RCC 7860 (cell line): ENCODE data around the gene NTM.
"Not testable (repeated sequence)": the region's sequence is repeated elsewhere in the genome, so short reads cannot be mapped to it uniquely, and the experiment has no call there.

Experiments
- DNase-seq: peaks from one replicate; pipeline ENCODE4 v3.0.0-alpha.2; 2015; ENCODE audit warnings: low spot score
- FAIRE-seq: peaks from 2 replicates; lab custom pipeline; 2012; peaks lifted over from hg19 to GRCh38; lab: Jason Lieb, UNC

NTM gene

GRCh38 chr11:132049205-132049604, 678.8 kb downstream of the NTM start:
- DNase-seq: no peak
- FAIRE-seq: no peak

- no peak for DNase-seq
- FAIRE-seq: no peak
Observed at GRCh38 chr11:132050049-132050448, 679.6 kb downstream of the NTM start.

DNA sequence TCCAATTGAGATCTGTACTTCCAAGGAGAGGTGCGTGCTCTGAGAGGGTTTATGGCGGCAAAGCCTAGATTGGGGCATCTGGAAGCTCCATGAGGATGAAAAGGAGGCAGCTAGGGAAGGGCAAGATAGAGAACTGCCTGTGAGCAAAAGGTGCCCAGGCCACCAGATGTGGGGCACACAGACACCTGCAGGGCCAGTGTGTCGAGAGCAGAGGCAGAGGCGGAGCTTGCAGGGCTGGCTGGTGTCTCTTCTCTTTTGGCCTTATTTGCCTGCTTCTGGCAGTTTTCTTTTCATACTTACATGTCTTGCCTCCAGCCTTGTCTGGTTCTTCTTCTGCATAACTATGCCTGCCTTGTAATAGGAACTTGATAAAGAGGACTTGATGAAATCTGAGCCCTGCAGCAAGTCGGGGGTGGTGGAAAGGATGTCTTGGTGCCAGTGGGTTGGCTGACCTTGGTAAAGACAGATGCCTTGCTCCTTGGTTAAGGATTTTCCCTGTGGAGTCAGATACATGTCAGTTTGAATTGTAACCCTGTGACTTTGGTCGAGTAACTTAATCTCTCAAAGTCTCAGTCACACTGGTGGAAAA, 680.3 kb downstream of the NTM start:
- no peak for FAIRE-seq
- DNase-seq: no peak

DNA sequence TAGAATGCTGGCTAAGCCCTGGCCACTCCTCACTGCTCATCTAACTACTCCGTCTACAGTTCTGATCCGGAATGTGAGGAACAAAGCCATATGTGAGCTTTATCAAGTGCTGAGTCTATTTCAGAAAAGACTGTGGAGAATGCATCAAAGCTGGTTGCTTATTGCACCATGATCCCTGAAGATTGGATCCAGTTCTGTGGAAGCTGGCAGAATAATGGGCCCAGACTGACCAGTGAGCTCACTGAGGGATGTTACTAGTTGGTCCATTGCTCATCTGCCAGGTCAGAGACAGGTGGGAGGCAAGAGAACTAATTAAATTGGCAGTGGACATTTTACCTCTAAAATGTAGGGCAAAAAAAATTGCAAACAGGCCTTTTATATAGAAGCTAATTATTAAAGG, 681.3 kb downstream of the NTM start:
- DNase-seq (no peak), FAIRE-seq (no peak)

GRCh38 chr11:132052342-132052741, 681.9 kb downstream of the NTM start:
- no peak for FAIRE-seq

DNA sequence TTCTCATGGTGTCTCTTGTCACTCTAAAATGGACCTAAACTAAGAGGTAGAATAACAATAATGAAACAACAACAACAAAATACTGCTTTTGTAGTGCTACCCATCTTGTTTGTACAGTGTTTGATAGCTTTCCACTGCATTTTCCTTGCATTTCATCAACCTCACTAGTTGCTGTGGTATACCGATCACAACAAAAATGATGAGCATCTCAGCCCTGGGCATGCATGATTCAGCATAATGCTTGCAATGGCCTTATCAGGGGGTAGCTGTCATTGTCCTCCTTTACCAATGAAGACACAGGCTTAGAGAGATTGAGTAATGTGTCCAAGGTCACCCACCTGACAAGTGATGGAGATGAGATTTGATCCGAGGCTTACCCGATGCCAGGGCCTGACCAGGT, 682.5 kb downstream of the NTM start:
- FAIRE-seq (no peak), DNase-seq (no peak)

More at GRCh38 chr11:132052342-132052741, 681.9 kb downstream of the NTM start:
- no peak for DNase-seq

DNA sequence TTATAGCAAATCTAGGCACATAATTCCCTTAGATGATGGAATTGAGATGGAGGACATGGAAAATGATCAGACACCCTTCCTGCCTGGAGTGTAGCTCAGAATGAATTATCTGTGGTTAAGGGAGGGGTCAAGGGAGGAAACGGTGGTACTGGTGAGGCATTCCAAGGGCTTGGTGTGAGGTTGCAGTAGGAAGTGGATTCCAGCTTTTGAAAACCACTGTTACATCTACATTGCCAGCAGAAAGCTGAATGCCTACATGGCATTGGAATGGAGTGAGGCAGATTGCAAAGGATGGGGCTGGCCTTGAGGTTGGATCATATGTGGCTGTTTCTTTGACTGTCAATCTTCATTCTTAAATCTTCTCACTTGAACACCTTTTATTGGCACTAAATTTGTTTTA, 684.4 kb downstream of the NTM start:
- peak; percentile 75 for FAIRE-seq

DNA sequence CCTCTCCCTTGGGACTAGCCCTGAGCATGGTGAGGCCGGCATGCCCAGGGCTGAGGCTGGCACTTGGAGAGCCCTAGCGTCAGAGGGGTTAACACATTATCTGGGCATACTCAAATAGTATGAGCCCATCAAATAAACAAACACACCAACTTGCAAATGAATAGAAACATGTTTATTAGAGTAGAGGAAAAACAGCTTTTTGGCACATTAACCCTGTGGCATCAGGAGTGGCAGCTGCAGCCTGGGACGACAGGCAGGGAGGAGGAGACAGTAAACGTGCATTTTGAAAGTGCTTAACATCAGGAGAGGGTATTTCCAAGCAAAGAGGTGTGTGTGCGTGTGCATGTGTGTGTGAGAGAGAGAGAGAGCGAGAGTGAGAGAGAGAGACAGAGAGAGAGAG, 684.9 kb downstream of the NTM start:
- FAIRE-seq (no peak), DNase-seq (no peak)

More for the DNA sequence above, 684.4 kb downstream of the NTM start:
- peak; percentile 79 for DNase-seq

GRCh38 chr11:132056689-132057088, 686.3 kb downstream of the NTM start:
- FAIRE-seq (no peak), DNase-seq (peak; percentile 45)

DNA sequence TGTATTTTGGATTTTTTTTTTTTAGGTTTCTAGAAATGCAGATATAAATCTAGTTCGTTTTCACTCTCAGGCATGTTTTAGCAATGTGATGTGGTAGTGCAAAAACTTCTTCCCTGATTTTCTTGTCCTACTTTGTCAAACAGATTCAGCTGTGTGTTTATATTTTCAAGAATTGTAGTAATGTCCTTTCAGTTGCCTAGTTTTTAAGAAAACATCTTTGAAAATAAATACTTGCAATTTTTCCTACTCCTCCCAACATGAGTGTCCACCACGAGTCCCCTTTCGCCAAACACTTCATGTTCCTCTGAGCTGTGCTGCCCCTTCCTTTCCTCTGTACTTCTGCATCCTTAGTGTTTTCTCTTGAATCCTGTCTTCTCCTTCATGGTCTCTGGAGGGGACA, 686.9 kb downstream of the NTM start:
- no peak for FAIRE-seq
- DNase-seq: no peak

- no peak for DNase-seq
- no peak for FAIRE-seq
Observed at GRCh38 chr11:132058211-132058772, 687.9 kb downstream of the NTM start.

GRCh38 chr11:132060567-132060966, 690.2 kb downstream of the NTM start:
- FAIRE-seq (no peak), DNase-seq (no peak)

DNA sequence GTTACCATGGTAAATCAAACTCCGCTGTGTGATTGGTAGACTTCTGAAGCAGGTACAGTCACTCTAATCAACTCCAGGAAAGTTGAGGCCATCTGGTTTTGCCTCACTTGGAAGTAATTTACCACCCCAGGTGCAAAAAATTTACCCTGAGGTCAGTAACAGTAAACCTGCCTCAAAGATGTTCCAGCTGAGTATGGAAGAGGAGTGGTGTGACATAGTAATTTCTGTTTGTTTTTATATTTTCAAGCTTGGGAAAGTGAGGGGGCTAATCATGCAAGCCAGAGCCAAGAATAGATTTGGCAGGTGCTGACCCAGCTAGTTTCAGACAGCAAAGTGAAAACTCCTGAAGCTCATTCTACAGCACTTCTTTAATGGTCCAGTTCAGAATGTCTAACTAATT, 691.6 kb downstream of the NTM start:
- no peak for FAIRE-seq
- no peak for DNase-seq

- no peak for DNase-seq
- no peak for FAIRE-seq
Observed at GRCh38 chr11:132062541-132062940, 692.1 kb downstream of the NTM start.

GRCh38 chr11:132064987-132065620, 694.7 kb downstream of the NTM start:
- FAIRE-seq (peak; percentile 53), DNase-seq (peak; percentile 91)

- DNase-seq (no peak), FAIRE-seq (no peak)
Observed at GRCh38 chr11:132068556-132068955, 698.1 kb downstream of the NTM start.

DNA sequence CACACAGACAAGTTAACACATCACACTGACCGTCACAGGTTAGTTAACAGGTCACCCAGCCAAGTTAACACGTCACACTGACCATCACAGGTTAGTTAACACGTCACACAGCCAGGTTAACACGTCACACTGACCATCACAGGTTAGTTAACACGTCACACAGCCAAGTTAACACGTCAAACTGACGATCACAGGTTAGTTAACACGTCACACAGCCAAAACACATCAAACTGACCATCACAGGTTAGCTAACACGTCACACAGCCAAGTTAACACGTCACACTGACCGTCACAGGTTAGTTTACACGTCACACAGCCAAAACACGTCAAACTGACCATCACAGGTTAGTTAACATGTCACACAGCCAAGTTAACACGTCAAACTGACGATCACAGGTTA, 699.2 kb downstream of the NTM start:
- not testable (repeated sequence) for FAIRE-seq, DNase-seq

DNA sequence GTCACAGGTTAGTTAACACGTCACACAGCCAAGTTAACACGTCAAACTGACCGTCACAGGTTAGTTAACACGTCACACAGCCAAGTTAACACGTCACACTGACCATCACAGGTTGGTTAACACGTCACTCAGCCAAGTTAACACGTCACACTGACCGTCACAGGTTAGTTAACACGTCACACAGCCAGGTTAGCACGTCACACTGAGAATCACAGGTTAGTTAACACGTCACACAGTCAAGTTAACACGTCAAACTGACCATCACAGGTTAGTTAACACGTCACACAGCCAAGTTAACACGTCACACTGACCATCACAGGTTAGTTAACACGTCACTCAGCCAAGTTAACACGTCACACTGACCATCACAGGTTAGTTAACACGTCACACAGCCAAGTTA, 700.5 kb downstream of the NTM start:
- not testable (repeated sequence) for DNase-seq, FAIRE-seq

DNA sequence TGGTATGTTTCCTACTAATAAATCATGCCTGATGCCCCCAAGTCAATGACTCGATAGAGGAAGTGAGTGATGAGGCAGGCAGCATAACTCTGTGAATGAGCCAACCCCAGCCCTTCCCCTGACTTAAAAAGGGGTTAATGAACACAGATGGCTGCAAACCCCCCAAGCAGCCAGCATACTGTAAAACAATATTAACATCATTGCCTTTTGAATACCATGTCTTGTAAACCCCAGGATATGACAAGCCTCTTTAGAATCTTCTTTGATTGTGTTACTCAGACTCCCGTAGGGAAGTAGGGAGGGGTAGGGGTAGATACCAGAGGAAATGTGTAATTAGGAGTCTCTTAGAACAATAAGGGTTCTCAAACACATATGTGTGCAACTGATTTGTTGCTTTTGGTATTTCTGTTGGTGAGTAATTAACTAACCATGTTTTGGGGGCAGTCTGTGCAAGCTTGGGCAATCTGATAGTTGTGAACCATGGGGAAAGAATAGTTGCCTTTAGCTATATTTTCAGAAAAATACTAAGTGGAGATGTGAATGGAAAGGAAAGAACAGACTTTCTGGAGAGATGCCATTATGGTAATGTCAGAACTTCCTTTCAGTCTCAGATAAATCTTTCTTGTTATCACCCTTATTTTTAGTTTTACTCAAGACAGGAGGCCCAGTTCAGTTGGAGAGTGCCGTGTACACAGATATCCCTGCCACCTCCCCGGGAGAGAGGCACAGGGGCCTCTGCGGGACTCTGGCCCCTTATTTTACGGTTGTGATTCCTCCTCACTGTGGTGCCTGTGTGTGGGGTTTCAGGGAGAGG, 701.8 kb downstream of the NTM start:
- FAIRE-seq (no peak), DNase-seq (peak; percentile 91)

DNA sequence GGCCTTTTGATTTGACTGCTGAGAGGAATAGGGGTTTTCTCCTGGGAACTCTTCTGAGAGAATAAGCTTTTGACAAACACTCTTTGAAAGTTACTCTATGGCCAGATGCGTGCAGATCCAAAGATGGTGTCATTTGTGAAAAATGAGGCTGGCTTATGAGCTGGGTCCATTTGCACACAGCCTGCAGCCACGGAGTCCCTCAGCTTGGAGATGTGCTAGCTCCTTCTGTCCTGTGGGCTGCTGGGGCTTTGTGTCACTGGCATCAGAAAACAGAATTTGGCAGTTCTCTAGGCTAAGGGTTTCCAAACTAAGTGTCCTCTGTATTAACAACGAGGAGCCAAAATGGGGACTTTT, 702.4 kb downstream of the NTM start:
- DNase-seq: no peak
- FAIRE-seq: no peak

GRCh38 chr11:132073787-132074186, 703.4 kb downstream of the NTM start:
- no peak for FAIRE-seq
- no peak for DNase-seq

GRCh38 chr11:132075447-132075846, 705.0 kb downstream of the NTM start:
- no peak for FAIRE-seq
- no peak for DNase-seq
